Activated CD8-positive, alpha-beta memory T cell treated with anti-CD3 and anti-CD28 coated beads, Interleukin-2, amount 50 U/mL, for 24 hours (primary cell): Measurements from ENCODE around the gene EIF3D.

Source experiments
- DNase-seq: peaks from one replicate; pipeline ENCODE4 v3.0.0-alpha.2; 2020; ENCODE audit errors: extremely low read depth

Gene EIF3D

DNA sequence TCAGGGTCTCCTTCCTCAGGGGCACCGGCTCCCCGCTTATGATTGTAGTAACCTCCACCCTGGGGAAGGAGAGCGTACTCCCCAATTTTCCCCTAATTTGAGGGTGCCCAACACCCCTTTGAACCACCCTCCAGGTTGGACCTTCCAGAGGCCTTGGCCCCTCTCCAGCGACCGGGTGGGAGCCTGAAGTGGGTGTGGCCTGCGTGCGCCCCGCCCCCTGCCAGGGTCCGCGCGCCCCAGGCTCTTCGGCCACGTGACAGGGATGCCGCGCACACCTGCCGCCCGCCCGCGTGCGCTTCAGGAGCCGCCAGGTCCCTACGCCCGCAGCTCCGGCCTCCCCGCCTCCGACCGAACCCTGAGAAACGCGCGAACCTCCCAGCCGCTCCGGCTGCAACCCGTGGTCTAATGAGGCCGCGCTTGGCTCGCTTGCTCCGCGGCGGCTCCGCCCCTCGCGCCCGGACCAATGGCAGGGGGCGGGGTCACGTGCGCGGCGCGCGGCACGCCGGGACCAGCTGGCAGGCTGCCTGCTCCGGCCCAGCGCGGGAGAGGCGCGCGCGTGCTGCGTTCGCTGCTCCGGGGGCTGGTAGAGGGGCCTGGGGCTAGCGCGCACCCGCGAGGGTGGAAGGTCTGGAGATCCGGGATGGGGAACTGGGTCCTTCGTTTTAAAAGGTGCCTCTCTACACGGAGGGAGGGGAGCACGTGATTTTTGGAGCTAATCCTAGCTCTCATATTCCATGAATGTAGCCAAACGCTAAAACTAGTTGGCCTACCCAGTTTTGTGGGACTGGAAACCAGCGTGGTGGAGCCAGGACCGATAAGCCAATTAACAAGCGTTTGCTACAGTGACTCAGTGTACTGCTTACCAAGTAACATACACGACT, 22.1 kb downstream of the EIF3D start, which contains the start of gene FOXRED2:
Gene FOXRED2 (minus strand): TSS at position 404 of the 881 bp plus-strand sequence. CDS start 618 bp downstream, outside the sequence.
- peak; percentile 64 for DNase-seq

DNA sequence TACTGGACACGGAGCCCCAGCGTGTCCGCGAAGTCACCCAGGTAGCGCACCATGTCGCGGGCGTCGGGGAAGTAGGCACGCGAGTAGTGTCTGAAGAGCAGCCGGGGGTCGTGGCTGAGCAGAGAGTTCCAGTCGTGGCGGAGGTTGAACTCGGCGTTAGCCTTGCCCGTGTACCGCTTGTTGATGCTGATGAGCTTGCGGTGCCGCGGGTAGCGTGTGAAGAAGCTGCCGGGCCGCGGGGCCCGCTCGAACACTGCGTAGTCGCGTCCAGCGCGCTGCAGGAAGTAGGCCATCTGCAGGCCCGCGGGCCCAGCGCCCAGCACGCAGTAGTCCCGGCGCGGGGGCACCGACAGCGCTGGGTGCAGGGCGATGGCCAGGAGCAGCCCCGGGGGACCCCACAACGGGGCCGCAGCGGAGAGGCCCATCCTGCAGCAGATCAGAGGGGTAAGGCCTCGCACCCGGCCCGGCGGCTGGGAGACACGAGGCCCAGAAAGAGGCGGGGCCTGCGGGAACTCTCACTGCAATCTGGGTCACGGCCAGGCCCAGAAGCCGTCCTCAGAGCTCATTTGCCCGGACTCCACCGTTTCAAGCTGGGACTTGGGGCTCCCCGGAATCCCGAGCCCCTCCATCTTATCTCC, 22.8 kb downstream of the EIF3D start:
- DNase-seq: no peak

DNA sequence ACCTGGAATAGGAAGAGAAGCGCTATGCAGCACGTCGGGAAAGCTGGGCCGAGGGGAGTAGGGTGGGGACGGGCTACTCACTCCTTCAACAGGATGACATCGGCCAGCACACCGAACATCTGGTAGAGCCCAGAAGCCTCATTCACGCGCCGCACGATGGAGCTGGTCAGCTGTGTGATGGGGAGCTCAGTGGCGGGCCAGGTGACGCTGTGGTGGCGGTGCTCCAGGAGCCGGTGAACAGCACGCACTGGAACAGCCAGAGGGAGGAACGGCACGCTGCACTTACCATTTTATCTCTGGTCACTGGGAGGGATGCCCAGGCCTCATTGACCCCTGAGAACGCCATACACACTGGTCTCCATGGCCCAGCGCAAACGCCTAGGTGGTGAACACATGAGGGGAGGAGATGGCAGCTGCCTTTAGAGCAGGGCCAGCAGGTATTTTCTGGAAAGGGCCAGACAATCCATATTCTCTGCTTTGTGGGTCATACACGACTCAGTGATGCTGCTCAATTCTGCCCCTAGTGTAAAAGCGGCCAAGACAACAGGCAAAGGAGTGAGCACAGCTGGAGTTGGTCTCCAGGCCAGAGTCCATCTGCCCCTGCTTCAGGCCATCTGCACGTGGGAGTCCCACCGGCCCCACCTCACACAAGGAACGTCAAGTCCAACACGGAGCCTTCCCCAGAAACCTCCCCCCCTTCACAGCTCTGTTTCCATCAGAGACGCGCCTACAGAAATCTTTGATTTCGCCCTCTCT, 30.9 kb downstream of the EIF3D start:
- DNase-seq: no peak

DNA sequence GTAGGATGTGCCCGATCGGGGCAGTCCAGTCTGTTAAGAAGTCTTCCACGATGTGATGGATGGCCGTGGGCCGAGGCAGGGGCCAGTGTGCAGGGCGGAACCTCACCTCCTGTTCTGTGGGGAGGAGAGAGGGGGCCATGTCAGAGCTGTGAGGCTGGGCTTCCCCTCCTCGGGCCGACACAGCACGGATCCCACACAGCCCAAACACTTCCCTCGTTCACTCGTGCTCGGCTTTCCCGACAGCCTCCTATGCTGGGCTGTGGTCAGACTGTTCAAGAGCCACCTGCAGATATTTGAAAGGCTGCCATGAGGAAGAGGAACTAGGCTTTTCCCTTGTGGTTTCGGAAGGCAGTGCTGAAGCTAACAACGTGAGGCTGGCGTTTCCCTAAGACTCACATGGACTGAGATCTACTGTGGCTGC, 35.3 kb downstream of the EIF3D start:
- DNase-seq: no peak

DNA sequence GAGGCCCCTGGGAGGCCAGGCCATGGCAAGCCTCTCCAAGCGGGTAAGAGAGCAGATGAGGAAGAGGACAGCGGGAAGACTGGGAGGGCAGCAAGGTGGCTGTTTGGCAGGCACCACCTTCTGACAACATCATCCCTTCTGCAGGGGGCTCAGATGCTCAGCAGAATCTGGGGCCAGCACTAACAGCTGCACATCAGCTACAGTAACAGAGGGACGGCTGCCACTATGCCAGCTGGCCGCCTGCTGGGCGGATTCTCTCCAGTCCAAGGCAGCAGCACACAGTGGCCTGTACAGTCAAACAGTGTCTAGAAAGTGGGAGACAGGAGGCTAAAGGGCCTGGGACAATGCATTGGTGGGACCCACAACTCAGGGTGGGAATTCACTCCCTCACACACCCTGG, 36.9 kb downstream of the EIF3D start:
- no peak for DNase-seq

DNA sequence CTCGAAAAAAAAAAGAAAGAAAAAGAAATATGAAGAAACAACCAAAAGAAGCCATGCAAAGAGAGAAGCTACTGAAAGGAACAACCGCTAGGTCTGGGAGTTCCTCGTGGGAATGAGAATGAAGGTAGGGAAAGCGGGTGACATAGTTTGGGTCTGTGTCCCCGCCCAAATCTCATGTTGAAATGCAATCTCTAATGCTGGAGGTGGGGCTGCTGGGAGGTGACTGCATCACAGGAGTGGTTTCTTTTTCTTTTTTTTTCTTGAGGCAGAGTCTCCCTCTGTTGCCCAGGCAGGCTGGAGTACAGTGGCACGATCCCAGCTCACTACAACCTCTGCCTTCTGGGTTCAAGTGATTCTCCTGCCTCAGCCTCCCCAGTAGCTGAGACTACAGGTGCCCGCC, 37.8 kb downstream of the EIF3D start:
- DNase-seq: no peak

DNA sequence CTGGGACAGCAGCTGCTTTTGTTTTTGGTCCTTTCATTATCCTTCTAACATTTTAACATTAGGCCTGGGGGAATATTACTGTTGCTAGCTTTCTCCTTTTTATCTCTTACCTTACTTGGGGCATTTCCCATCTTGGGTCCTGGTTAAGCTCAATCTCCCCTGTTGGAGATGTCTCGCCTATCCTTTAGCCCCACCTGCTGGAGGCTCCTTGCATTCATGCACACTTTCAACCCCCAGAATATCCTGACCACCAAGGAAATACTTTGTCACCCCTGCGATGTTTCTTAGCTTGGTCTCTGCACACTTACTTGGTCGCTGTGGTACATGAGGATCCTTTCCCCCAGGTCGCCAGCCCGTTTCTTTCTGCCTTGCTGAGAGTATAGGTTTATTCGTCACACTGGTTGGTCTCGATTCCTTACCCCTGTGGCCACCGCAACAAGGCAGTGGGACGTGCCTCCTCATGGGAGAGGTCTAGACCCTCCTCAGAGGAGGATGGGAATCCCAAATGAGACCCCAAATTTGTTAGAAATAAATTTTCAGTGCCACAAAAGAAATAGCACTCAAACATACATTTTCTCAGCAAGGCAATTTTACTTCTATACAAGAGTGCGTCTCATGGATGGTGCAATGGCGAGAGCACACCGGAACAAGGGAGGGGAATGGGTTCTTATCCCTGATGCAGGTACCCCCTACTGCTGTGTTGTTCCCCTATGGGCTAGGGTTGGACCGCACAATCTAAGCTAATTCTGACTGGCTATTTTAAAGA, 42.2 kb downstream of the EIF3D start:
- DNase-seq: no peak

DNA sequence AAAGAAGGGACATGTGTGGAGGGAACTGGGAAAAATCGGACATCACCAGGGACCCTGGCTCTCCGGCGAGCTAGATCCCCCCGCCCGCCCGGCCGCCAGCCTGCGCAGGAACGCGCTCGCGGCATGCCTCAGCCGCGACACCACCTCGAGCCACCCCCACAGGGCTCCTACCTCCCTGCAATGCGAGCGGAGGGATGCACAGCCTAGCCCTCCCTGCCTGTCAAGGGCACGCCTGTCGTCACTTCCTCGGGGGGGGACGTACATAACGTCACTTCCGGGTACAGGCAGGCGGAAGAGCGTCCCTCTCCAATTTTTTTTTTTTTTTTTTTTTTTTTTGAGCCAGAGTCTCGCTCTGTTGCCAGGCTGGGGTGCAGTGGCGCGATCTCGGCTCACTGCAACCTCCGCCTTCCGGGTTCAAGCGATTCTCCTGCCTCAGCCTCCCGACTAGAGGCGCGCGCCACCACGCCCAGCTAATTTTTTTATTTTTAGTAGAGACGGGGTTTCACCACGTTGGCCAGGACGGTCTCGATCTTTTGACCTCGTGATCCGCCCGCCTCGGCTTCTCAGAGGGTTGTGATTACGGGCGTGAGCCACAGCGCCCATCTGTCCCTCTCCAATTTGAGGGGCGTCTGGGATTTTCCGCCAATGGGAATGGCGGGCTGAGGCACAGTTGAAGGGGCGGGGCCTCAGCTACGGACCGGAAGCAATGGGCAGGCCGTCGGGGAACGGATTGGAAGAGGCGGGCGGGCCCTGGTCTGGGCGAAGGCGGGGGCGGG, 47.4 kb downstream of the EIF3D start, which contains the start of gene TXN2:
Gene TXN2 (minus strand): TSS at position 248 of the 776 bp plus-strand sequence. CDS start 803 bp downstream, outside the sequence.
- peak; percentile 93 for DNase-seq

DNA sequence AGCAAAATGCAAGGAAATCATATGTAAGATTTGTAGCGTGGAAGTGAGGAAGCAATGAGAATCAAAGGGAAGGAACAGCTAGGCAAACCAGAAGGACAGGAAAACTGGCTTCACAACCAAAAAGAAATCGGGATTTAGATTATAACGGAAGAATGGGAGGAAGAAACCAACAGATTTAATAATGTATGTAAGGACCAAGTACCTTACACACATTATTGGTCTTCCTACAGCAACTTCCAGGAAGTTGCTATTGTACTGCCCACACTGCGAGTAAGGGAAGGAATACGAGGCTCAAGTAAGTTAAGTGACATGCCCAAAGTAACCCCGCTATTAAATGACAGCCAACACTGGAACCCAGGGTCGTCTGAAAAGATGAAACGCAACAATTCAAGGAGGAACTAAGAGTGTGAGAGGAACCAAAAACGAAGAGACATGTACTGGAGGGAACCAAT, 48.0 kb downstream of the EIF3D start:
- no peak for DNase-seq

DNA sequence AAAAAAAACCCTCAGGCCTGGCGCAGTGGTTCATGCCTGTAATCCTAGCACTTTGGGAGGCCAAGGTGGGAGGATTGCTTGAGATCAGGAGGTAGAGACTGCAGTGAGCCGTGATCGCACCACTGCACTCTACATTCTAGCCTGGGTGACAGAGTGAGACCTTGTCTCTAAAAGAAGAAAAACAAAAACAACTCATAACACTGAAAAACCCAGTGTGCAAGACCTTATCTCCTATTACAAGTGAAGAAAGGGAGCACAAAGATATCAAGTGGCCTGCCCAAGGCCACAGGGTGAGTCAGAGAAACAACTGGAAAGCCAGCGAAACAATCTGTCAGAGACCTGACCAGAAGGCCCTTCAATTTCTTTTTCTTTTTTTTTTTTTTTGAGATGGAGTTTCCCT, 50.0 kb downstream of the EIF3D start:
- DNase-seq: no peak

DNA sequence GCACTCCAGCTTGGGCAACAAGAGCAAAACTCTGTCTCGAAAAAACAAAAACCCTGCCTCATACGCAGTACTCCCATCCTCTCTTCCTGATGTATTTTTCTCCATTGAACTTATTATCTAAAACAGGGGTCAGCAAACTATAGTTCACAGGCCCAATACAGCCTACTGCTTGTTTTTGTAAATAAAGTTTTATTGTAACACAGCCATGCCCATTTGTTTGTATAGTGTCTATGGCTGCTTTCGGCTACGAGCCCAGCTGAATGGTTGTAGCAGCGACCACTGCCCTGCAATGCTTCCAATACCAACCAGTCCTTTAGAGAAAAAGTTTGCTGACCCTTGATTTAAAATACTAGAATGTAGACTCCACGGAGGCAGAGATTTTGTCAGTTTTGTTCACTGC, 53.6 kb downstream of the EIF3D start:
- no peak for DNase-seq

DNA sequence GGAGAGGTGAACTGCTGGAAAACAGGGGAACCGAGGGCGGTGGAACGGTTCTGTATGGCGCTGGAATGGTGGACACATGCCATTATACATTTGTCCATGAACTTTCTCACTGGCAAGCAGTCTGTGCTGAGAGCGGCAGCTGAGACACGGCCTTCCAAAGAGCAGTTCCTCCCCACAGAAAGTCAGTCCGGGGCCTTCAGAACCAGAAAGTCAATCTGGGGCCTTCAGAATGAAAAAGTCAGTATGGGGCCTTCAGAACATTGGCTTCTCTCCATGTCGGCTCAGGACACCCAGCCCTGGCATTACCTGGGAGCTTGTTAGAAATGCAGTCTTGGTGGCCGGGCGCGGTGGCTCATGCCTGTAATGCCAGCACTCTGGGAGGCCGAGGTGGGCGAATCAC, 56.3 kb downstream of the EIF3D start:
- no peak for DNase-seq

DNA sequence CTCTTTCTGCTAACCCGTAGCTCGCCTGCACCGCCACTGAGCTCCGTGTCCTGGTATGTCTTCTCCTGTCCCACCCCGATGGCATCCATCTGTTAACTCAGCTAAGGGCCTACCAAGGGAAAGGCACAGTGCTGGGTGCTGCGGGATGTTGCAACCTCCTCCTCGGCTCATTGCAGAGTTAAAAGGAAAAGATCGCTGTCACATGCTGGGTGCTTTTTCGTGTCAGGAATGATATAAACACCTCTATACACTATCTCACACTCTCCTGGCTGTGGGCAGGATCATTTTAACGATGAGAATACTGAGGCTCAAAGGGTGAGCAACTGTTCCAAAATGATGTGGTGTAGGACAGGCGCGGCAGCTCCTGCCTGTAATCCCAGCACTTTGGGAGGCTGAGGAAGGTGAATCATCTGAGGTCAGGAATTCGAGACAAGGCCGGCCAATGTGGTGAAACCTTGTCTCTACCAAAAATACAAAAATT, 57.6 kb downstream of the EIF3D start:
- no peak for DNase-seq

DNA sequence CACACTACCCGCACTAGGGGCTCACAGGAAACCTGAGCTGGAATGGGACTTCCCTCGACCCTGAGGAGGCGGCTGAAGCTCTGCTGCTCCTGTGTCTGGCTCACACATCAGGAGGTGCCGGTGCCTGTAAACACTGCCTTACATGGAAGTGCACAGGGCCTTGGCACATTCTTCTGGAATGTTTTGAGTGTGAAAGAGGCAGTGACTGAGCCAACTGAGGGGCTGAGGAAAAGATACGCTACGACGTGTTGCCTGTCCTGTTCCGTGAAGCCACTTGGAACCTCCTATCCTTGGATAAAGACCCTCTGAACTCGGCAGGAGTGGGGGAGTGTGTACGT, 58.0 kb downstream of the EIF3D start:
- DNase-seq: no peak

DNA sequence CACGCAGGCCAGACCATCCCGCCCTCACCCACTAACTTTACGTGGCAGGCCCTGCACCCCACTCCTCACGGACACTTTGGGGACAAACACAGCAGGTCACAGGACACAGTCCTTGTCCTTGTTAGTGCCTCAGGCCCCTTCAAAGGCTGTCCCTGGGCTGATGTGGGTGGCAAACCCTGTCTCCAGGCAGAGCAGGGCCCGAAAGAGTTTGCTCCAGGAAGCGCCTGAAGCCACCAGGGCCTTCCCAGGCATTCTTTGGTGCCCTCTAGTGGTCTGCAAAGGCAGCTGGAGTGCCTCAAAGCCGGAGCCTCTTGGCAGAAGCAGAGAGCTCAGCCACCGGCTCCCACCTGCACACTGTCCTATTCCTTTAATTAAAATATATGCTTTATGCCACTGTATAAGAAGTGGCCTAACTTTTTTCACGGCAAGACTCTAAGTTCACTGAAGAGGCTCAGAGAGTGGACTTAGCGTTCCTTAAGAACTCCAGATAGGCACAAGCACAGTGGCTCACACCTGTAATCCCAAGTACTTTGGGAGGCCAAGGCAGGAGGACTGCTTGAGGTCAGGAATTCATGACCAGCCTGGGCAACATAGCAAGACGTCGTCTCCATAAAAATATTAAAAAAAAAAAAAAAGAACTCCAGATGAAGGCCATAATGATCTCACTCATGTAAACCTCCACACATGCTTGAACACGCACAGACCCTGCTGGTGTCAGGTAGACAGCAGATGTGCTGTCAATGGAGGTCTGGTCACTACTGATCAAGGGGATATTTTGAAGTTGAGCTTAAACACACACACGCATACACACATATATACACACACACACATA, 58.6 kb downstream of the EIF3D start:
- DNase-seq: peak; percentile 59

DNA sequence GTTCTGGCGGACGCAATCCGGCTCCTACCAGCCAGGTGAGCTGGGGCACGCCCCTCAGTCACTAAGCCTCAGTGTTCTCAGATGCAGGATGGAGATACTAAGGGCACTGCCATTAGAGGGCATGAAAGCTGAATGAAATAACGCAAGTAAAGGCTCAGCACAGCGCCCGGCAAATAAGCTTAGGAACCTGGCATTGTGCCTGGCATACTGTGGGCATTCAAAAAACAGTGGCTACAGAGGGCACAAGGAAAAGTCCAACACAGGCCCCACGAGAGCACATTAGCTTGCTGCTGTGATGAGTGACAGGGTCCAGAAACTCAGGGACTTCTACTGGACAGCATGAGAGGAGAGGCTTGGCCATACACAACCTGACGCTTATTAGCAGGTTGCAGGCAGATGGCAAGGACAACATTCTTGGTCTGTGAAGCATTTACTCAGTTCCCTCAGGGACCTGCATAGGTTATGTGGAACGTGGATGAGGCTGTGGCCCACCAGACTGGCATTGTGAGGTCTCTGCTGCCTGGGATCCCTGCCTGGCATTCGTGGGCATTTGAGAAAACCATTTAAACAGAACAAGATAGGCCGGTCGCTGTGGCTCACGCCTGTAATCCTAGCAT, 59.8 kb downstream of the EIF3D start:
- DNase-seq: no peak

DNA sequence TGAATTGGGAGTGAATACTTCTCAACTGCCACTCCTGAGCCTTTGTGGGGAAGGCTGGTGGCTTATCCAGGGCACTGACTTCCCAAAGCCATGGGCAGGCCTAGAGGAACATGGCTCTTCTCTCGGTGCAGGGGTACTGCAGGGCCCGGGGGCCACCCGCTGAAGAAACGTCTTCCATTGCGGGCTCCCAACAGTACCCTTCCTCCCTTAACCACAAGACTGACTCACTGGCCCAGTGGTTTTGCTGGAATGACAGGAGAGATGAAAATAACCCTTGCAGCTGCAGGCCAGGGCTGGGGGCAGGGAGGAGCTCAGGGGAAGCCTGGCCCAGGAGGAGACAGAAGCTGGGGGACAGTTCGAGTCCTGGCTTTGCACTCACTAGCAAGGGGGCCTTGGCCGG, 61.0 kb downstream of the EIF3D start:
- DNase-seq: no peak

DNA sequence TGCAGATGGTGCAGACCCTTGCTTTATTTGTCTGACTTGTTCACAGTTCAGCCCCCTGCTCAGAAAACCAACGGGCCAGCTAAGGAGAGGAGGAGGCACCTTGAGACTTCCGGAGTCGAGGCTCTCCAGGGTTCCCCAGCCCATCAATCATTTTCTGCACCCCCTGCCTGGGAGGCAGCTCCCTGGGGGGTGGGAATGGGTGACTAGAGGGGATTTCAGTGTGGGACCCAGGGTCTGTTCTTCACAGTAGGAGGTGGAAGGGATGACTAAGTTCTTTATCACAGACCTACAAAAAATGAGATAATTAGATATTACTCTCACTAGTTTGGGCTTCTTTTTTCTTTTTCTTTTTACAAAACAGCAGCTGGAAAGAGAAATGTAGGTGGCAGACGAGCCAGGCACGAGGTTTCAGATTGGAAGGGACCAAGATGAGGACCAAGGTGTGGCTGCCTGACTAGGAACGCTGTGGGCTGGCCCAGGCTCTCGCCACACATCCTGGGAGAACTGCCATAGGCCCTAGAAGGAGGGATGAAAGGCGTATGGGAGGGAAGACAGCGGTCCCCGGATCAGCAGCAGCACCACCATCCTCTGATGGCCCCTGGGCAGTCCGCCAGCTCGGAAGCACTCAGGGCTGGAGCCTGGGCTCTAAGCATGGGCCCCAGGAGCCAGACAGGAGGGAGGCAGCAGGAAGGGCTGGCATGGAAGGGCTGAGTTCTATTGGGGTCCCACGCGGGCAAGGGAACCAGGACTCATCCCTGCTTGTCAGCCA, 61.7 kb downstream of the EIF3D start:
- no peak for DNase-seq

DNA sequence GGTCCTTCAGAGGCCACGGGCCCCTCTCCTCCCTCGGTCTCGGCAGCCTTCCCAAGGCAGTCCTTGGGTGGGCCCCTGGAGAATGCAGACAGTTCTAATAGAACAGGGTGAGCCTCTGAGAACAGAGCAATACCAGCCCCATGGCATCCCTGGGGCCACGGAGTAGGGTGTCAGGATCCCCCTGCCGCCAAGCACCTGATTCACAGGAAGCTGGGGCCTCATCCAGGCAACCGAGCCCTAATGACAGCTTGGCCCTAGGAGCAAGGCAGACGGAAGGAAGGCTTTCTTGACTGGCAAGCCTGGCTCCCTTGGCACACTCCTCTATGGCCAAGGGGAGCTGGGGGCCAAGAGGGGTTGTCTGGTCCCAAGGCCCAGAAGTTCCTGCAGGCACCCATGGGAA, 62.7 kb downstream of the EIF3D start:
- no peak for DNase-seq
